GM21619 (cell line): ENCODE results near the gene MAP2K2.

ENCODE experiments used
- ATAC-seq: cut with Tn5 transposase; IDR thresholded peaks from one replicate; pipeline ENCODE4 v1.9.1; 2021; ENCODE audit not compliant: unreplicated experiment

Gene MAP2K2

DNA sequence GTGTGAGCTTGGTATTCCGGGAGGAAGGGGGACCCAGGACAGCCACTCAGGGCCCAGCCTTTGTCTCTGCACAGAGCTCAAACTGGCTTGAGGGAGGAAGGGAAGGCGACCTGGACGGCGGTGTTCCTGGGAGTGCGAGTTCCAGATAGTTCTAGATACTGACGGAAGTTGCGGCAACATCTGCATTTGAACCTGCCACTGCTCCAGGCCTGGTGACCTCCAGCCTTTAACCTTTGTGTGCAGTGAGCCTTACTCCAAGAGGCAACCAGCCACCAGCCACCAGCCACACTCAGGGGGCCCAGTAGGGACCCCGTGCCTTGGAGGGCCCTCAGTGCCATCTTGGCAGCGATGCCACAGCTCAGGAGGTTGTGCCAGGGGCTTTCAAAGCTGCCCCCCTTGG, 41.8 kb downstream of the MAP2K2 start:
- ATAC-seq, result no peak

DNA sequence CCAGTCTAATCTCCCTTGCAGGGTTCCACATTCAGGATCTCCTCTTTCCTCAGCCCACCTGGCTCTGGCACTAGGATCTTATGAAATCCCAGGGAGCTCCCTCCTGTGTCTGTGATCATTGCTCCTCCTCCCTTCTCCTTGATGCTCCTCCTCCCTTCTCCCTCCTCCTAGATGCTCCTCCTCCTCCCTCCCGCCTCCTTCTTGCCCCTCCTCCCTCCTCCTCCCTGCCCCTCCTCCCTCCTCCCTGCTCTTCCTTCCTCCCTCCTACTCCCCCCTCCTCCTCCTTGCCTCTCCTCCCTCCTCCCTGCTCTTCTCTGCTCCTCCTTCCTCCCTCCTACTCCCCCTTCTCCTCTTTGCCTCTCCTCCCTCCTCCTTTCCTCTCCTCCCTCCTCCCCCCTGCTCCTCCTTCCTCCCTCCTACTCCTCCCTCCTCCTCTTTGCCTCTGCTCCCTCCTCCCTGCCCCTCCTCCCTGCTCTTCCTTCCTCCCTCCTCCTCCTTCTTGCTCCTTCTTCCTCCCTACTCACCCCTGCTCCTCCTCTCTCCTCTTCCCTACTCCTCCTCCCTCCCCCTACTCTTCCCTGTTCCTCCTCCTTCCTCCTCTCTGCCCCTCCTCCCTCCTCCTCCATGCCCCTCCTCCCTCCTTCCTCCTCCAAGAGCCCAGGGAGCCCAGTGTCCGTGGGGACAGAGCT, 42.3 kb downstream of the MAP2K2 start:
- ATAC-seq, result no peak

DNA sequence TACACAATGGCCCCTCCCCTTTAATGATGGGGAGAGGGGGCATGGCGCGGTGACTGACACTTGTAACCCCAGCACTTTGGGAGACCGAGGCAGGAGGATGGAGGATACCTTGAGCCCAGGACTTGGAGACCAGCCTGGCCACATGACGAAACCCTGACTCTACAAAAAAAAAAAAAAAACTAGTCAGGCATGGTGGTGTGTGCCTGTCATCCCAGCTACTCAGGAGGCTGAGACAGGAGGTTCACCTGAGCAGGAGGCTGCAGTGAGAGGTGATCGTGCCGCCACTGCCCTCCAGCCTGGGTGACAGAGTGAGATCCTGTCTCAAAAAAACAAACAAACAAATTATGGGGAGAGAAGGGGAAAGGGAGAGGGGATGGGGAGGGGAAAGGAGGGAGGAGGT, 43.4 kb downstream of the MAP2K2 start:
- ATAC-seq, result no peak

DNA sequence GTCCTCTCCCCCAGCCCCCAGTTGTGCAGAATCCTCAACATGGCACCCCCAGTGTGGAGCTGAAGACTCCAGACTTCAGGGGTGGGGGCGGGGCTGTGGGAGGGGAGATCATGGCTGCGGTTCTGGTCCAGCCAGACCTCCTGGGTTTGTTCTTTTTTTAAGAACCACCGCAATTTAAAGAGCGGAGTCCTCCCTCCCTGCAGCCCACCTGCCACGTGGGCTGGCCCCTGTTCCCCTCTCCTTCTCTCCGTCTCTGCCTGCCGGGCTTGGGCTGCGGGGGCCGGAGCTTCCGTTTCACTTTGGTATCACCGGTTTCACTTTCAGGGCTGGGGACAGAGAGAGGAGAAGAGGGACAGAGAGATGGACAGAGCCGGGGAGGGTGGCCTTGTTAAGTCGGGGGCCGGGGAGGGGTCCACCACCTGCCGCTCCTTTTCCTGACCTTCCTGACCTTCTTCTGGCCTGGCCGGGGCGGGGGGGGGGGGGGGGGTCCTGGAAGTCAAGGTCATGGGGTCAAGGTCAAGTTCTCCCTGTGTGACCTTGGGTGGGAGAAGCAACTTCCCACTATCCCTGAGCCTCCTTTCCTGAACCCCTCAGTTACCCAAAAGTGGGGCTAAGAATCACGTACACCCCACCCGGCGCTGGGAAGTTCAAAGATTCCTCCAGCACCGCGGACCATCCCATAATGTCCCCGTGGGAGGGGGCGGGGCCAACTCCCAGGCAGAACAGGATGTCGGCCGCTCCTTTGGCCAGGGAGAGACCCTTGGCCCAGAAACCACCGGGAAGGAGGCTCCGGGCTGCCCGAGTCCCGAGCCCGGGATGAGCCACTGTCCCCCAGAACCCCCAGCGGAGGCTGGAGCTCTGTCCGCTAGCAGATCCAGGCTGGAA, 45.9 kb downstream of the MAP2K2 start:
- no peak for ATAC-seq

DNA sequence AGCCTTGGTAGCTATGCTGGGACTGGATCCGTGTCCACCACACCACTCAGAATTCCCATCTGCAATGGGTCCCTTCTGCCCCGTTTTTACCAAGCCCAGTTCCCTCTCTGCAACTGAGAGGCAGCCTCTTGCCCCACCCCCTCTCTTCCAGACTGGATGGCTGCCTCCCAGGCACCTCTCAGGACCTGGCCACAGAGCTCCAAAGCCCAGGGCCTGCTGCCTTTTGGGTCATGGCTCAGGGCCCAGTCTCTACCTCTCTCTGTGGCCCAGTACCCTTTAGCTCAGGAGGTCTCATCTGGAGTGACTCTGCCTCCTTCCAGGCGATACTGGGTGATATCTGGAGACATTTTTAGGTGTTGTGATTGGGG, 46.9 kb downstream of the MAP2K2 start:
- no peak for ATAC-seq

DNA sequence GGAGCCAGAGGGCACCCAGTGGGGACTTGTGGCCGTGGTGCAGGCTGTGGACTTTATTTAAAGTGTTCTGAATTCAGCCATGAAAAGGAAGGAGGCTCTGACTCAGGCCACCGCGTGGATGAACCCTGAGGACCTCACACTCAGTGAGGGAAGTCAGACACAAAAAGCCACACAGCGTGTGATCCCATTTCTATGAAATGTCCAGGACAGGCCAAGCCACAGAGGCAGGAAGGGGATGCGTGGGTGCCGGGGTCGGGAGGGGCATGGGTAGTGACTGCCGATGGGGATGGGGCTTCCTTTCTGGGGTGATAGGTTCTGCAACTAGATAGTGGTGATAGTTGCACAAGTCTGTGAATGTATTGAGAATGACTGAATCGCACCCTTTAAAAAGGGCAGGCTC, 48.5 kb downstream of the MAP2K2 start:
- ATAC-seq, result no peak

DNA sequence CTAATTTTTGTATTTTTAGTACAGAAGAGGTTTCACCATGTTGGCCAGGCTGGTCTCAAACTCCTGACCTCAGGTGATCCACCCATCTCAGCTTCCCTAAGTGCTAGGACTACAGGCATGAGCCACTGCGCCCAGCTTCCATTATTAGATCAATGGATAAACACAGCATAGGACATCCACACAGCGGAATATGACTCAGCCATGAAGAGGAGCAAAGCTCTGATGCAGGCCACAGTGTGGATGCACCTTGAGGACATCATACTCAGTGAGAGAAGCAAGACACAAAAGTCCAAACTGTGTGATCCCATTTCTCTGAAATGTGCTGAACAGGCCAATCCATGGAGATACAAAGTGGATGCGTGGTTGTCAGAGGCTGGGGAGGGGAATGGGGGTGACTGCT, 52.3 kb downstream of the MAP2K2 start:
- no peak for ATAC-seq

DNA sequence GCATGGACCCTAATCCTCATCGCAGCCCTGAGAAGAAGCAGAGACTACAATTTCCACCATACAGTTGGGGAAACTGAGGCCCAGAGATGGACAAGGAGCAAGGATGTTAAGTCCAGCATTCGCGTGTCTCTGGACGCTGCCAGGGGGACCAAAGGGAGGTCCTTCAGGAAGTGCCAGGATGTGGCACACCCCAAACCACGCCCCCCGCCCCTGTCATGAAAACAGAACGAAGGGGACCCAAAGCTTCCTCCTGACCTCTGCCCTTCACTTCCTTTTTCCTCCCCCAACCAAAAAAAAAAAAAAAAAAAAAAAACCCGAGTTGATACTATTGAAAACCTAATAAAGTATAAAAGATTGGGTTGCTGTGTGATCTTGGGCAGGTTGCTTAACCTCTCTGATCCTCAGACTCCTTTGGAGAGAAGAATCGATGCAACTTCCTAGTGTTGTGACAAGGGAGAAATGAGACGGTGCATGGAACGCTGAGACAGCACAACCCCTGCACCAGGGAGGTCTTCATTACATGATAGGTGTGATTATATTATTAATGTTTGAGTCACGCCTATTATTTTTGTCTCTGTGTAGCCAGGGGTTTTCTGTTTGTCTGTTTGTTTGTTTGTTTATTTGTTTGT, 54.5 kb downstream of the MAP2K2 start:
- ATAC-seq, result no peak

DNA sequence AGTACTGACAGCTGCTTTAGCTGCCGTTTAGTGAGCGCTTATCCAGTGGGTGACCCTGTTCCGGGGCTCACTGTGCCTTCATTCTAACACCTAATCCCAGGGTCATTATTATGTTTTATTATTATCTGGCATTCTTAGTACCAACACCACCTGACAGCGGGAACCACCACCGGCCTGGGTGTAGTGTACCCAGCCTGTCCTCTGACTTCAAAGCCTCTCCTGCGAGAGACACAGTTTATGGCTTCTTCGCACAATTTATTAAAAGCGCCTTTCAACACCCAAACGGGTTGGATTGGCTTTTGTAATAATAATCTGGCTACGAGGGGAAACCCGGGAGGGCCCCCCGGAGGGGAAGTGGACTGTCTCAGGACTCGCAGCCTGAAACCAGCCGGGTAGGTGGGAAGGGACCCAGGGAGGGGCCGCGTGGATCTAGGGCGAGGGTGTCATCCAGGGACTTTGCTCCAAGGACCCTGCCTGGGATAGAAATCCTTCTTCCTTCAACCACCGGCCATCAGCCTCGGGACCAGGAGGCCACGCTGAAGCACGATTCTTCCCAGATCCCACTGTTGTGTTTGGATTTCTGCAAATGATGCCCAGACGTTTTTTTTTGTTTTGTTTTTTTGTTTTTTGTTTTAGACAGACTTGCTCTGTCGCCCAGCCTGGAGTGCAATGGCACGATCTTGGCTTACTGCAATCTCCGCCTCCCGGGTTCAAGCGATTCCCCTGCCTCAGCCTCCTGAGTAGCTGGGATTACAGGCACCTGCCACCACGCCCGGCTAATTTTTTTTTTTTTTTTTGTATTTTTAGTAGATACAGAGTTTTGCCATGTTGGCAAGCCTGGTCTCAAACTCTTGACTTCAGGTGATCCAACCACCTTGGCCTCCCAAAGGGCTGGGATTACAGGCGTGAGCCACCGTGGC, 55.6 kb downstream of the MAP2K2 start:
- ATAC-seq, result no peak

DNA sequence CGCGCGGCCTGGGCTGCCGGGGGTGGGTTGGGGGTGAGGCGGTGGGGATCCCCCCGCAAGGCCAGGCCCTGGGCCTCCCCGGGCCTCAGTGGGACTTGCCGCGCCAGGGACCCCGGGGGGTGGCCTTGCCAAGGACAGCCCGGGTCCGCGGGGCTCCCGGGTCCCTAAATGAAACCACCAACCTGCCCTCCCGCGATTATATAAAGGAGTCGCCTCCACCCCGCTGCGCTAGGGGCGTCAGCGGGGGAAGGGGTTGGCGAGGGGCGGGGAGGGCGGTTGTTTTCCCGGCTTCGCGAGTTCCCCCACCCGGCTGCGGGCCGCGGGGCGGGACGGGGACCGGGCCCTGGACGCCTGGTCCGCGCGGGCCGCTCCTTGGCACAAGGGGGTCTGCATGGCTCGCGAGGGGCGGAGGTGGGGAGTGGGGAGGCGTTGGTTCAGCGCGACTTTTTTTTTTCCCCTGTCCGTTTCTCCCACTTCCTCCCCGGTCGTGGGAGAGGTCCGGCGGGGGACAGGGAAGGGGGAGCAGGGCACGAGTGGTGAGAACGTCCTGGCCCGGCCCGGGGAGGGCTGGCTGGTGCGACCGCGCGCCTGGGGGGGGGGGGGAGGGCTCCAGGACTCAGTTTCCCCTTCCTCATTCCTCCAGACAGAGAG, 56.4 kb downstream of the MAP2K2 start:
- no peak for ATAC-seq

DNA sequence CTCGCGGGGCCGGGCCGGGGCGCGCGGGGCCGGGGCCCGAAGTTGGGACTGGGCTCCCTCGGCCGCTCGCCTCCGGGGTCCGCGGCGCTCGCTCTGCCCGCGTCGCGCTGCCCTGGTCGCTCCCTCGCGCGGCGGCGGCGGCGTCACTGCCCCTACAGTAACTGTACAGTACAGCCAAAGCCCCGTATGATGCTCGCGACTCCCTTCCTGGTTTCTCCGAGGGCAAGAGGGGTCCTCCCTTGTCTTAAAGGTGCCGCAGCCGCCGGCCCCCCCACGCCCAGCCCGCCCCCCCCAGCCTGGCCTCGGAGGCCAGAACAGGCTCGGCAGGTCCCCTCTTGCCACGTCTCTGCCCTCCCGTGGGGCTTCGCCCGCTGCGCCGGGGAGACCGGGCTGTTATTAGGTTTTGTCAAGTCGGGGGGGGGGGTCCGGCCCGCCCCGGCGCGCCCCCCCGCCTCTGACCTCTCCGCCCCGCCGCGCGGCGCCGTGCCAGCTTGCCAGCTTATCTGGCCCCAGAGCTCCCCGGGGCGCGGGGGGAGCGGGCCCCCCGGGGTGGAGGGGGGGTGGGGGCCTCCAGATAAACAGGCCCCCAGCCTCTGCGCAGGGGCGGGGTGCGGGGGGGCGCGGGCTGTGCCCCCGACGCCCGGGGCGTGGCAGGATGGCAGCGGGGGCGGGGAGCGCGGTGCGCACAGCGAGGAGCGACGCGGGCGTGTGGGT, 57.1 kb downstream of the MAP2K2 start, which contains the start of gene ZBTB7A:
ZBTB7A (minus strand) TSS at position 218 of the 714 bp plus-strand sequence. CDS start 11,667 bp downstream, outside the sequence.
- no peak for ATAC-seq

DNA sequence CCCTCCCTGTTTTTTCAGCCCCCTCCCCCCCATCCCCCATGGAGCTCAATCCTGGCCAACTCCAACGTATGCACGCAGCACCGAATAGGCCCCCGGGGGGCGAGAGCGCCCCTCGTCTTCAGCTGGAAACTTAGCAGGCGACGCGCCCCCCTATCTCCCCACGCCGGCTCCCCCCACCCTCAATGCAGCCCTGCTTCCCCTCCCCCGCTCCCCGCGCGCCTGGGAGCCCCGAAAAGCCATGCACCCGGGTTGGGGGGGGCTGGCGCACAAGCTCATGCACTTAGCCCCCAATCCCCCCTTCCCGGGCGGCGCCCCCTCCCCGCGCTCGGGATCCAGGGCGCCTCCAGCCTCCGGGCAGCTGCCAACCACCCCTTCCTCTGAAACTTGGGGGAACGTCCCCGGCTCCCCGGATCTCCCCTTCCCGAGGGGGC, 57.7 kb downstream of the MAP2K2 start:
- ATAC-seq, result no peak

DNA sequence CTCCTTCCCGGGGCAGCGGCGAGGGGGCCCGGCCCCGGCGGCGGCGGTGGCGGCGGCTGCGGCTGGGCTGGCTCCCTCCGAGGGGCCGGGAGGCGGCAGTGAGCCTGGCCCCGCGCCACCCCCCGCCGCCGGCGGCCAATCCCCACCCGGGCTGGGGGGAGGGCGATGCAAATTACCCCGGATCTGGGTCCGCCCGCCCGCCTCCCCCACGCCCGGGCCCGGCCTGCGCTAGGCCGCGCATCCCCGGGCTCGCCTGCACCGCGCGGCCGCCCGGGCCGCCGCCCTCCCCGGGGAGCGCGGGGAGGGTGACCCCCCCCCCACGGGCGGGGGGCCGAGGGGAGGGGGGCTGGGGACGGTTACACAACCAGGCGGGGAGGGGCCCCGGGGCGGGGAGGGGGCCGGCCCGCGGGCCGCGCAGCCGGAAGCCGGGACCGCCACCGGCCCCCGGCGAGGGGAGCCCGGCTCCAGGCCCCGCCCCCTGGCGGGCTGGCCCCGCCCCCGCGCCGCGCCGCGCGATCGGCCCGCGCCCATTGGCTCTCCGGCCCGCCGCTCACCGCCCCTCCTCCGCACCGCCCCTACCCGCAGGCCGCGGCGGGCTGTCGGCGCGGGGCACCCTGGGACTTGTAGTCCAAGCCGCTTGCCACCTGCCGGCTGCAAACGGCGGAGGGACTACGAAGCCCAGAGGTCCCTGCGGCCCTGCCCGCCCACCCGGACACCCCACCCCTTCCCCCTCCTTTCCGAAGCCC, 58.3 kb downstream of the MAP2K2 start:
- peak; percentile 59 for ATAC-seq

DNA sequence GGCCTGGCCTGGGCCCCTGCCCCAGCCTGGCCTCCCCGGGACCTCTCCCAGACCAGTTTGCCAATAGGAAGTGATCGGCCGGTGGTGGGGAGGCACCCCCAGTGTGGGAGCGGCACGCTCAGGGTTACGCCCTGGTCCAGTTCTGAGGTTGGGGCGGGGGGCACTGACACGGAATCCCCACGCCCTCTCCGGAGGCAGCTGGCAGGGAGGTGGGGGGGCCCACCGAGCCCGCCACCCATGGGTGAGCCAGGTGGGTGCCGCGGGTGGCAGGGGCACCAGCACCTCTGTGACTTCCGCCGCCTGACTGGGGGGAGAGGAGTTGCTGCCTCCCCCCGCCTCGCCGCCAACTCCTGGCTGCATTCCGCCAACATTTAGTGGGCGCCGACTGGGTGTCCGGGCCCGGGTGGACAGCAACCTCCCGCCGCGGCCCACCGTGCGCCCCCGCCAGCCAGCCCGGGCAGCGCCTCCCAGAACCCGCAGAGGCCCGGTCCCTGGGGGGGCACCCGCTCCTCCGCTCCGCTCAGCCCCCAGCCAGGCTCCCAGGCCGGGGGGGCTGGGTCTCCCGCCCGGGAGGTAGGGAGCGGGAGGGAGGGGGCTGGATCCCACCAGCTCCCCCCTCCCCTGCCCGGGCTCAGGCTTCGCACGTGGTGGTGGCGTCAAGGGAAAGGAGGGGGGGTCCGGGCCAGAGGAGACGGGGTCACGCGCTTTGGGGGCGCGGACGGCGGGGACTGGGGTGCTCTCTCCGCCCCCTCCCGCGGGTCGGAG, 59.2 kb downstream of the MAP2K2 start:
- peak; percentile 3 for ATAC-seq

DNA sequence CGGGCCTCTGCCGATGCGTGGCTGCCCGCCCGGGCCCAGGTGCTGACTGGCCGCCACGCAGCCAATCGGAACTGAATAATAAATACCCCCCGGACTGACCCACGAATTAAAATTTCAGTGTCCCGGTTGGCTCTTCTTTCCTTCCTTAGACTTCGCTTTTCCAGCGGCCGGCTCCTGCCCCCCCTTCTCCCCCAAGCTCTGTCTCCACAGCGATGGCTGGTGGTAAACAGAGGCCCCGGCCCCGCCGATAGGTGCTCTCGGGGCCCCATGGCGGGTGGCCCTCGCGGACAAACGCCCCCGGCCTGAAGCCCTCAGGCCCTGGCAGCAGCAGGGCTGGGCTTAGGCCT, 59.8 kb downstream of the MAP2K2 start:
- no peak for ATAC-seq

DNA sequence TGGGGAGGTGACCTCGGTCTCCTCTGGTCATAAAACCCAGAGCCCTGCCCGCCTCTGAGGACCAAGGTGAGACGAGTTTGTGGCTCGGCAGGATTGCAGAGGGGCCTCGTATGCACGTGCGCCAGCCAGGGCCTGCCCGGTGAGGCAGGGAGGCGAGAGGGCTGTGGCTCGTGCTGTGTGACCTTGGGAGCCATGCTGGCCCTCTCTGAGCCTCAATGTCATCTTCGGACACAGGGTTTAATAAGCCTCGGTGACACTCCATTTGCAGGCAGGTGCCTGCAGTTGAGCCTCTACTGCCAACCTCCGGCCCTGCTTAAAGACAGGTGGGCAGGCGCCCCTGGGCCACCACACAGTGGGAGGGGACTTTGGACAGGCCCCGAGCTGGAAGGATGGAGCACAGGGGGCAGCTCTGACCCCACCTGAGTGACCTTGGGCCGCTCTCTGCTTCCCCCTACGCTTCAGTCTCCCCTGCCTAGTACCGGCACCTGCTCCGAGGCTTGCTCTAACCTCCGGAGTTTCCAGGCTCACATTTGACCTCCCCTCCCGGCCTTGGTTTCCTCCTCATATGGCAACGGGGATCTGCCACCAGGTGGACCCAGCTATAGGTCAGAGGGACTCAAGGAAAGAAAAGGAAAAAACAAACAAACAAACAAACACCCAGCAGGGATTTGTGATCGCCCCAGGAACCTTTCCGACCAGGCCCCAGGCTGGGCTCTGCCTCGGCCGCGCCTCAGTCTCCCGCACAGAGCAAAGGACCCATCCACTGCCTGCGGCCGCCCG, 60.4 kb downstream of the MAP2K2 start:
- no peak for ATAC-seq
